GM12878 (cell line): ENCODE results near the gene PDE6B. TPM values are rescaled to one million over a fixed set of nuclear protein-coding genes. Genes with fewer than 3 reads are reported as not detected.

Experiments
- ATAC-seq: fragments of 200-7000 bp; cut with Tn5 transposase; 3 replicates; pipeline ENCODE4 v1.9.1; 2020; ENCODE audit warnings: mild to moderate bottlenecking, moderate library complexity
- BruUV-seq: library from RNA; stranded (reverse); fragments of 400-500 nt; replicated peaks from 2 replicates; lab custom pipeline; 2021; lab: Mats Ljungman, UMichigan
- CTCF ChIA-PET: fragments of 300-600 bp; sonication (Branson Sonifier 250); formaldehyde crosslinking; extraction: SDS; loops from one replicate; lab custom pipeline; 2021; ENCODE audit warnings: inconsistent platforms; lab: Yijun Ruan, JAX
- POLR2A ChIA-PET: fragments of 350-600 bp; formaldehyde crosslinking; extraction: SDS; loops from one replicate; lab custom pipeline; 2021; ENCODE audit warnings: inconsistent platforms; lab: Charles Lee
- RAD21 ChIA-PET: fragments of 300-600 bp; sonication (Branson Sonifier 250); formaldehyde crosslinking; loops from one replicate; lab custom pipeline; 2023; ENCODE audit warnings: antibody characterized with exemption; ENCODE audit not compliant: unreplicated experiment; lab: Charles Lee
- SMC1A ChIA-PET: fragments of 300-600 bp; sonication (Branson Sonifier 250); formaldehyde crosslinking; loops from one replicate; lab custom pipeline; 2023; ENCODE audit not compliant: unreplicated experiment, uncharacterized antibody; lab: Charles Lee
- DNase-seq: peaks from one replicate; pipeline ENCODE4 v3.0.0-alpha.2; 2011; ENCODE audit warnings: low read depth, low spot score
- FAIRE-seq: peaks from 3 replicates; lab custom pipeline; 2011; peaks lifted over from hg19 to GRCh38; lab: Jason Lieb, UNC
- H2AFZ ChIP-seq: 2 replicates; pipeline ENCODE4 v1.6.0; 2011; ENCODE audit warnings: low read depth, low read length, control low read depth; ENCODE audit not compliant: control insufficient read depth
- H3K27ac ChIP-seq: 2 replicates; pipeline ENCODE4 v1.5.1; 2011; ENCODE audit warnings: control low read depth; ENCODE audit not compliant: control insufficient read depth, insufficient read depth
- H3K27me3 ChIP-seq, 2 experiments: replicated peaks in 1 of 2; 2 replicates each; pipeline versions ENCODE4 v1.6.0 to v1.6.1; 2011; ENCODE audit warnings: low read length in 1 of 2; ENCODE audit not compliant: control insufficient read depth in 2 of 2, insufficient read depth in 2 of 2
- H3K36me3 ChIP-seq, 2 experiments: 2 replicates each; pipeline ENCODE4 v1.5.1; 2011; ENCODE audit warnings: low read length in 1 of 2; ENCODE audit not compliant: control insufficient read depth in 2 of 2, insufficient read depth in 2 of 2
- H3K4me1 ChIP-seq: 2 replicates; pipeline ENCODE4 v1.6.1; 2011; ENCODE audit warnings: mild to moderate bottlenecking, low read length, moderate library complexity, mixed read lengths; ENCODE audit not compliant: control insufficient read depth, insufficient read depth
- H3K4me2 ChIP-seq: 2 replicates; pipeline ENCODE4 v1.6.0; 2011; ENCODE audit warnings: control low read depth; ENCODE audit not compliant: control insufficient read depth, insufficient read depth
- H3K4me3 ChIP-seq: fragments of 200-600 bp; sonication (generic); 2 replicates; pipeline ENCODE4 v1.5.1; 2016
- H3K79me2 ChIP-seq: 2 replicates; pipeline ENCODE4 v1.6.0; 2011; ENCODE audit warnings: low read length; ENCODE audit not compliant: control insufficient read depth, insufficient read depth
- H3K9ac ChIP-seq: 2 replicates; pipeline ENCODE4 v1.8.0; 2011; ENCODE audit warnings: low read length, control low read depth, mixed read lengths; ENCODE audit not compliant: control insufficient read depth, insufficient read depth
- H3K9me3 ChIP-seq: replicated peaks from 3 replicates; pipeline ENCODE4 v1.5.1; 2011; ENCODE audit warnings: mild to moderate bottlenecking, low read length; ENCODE audit not compliant: control insufficient read depth, insufficient read depth
- H4K20me1 ChIP-seq: 2 replicates; pipeline ENCODE4 v1.6.0; 2011; ENCODE audit not compliant: control insufficient read depth, insufficient read depth
- BHLHE40 ChIP-seq, 2 experiments: fragments of 450-650 bp in 1 of 2; IDR thresholded peaks; 2 replicates each; pipeline ENCODE4 v1.6.1; 2011 to 2017; ENCODE audit warnings: low read depth in 2 of 2, borderline replicate concordance in 1 of 2, improper control_type of control experiment in 1 of 2, low read length in 1 of 2, mild to moderate bottlenecking in 1 of 2
- BRCA1 ChIP-seq: IDR thresholded peaks from 2 replicates; pipeline ENCODE4 v1.6.1; 2011; ENCODE audit warnings: low read depth, low read length, improper control_type of control experiment
- CHD1 ChIP-seq: IDR thresholded peaks from 2 replicates; pipeline ENCODE4 v1.6.1; 2012; ENCODE audit warnings: low read depth, low read length, improper control_type of control experiment
- ESRRA ChIP-seq: IDR thresholded peaks from 2 replicates; pipeline ENCODE4 v1.6.1; 2012; ENCODE audit warnings: mild to moderate bottlenecking, low read length, improper control_type of control experiment
- HCFC1 ChIP-seq: fragments of 150-350 bp; IDR thresholded peaks from 2 replicates; pipeline ENCODE4 v1.6.1; 2014; ENCODE audit warnings: low read length
- IKZF1 ChIP-seq: fragments of 450-650 bp; conservative IDR thresholded peaks from 2 replicates; pipeline ENCODE4 v1.6.1; 2017; ENCODE audit warnings: antibody characterized with exemption, mild to moderate bottlenecking
- NR2C1 ChIP-seq: fragments of 450-650 bp; IDR thresholded peaks from 2 replicates; pipeline ENCODE4 v1.6.1; 2017; ENCODE audit warnings: antibody characterized with exemption, mild to moderate bottlenecking, moderate library complexity
- POLR2AphosphoS2 ChIP-seq: IDR thresholded peaks from 2 replicates; pipeline ENCODE4 v1.6.1; 2011; ENCODE audit warnings: low read depth, mild to moderate bottlenecking, low read length, improper control_type of control experiment, moderate library complexity
- TBL1XR1 ChIP-seq: IDR thresholded peaks from 2 replicates; pipeline ENCODE4 v1.6.1; 2012; ENCODE audit warnings: low read depth, low read length, improper control_type of control experiment
- WGBS: methylation state at CpG from one replicate; pipeline ENCODE4 v1.1.6; 2016; ENCODE audit warnings: low lambda C conversion rate; ENCODE audit not compliant: insufficient replicate concordance, insufficient coverage; ENCODE audit errors: missing lambda C conversion rate; 5-methylcytosine and 5-hydroxymethylcytosine counted together
- in situ Hi-C: fragments of 300-500 bp; cut with MboI; formaldehyde crosslinking; loops from 9 replicates; pipeline ENCODE4 v1.14.3; 2018; ENCODE audit warnings: mixed read lengths
- intact Hi-C: fragments of 100-400 bp; cut with micrococcal nuclease; formaldehyde crosslinking; loops from one replicate; pipeline ENCODE4 v1.14.2; 2022; ENCODE audit not compliant: unreplicated experiment
- polyA plus RNA-seq, 11 experiments: library from polyadenylated mRNA; depleted of rRNA in 4 of 11; unstranded in 6 of 11; stranded (reverse) in 5 of 11; fragments of >200 nt; fragmentation: Nextera tagmentation in 4 of 11; fragmentation: Illumina TruSeq in 1 of 11; extraction: Ambion mirVana in 4 of 11; extraction: Trizol in 1 of 11; gene quantifications; 1 replicate in 1 of 11; 2 replicates in 10 of 11; pipeline versions ENCODE4 v1.2.1 to v1.2.3, GENCODE V29; 2011 to 2016; ENCODE audit warnings: inconsistent platforms in 2 of 11, missing spikeins in 2 of 11, low read depth in 1 of 11
- total RNA-seq, 4 experiments: library from RNA; depleted of rRNA in 3 of 4; stranded (reverse); fragments of >200 nt in 3 of 4; fragmentation: Illumina TruSeq in 1 of 4; extraction: Trizol in 1 of 4; gene quantifications; 2 replicates each; pipeline versions ENCODE4 v1.2.1 to v1.2.3, GENCODE V29; 2013 to 2021
- TF ChIP-seq, protein P1 (sequence below), 3 experiments: IDR thresholded peaks in 2 of 3; conservative IDR thresholded peaks in 1 of 3; 2 replicates each; pipeline ENCODE4 v1.5.1; 2011; ENCODE audit warnings: low read depth in 3 of 3, low read length in 3 of 3, mild to moderate bottlenecking in 3 of 3, control low read depth in 2 of 3, moderate library complexity in 2 of 3, inconsistent platforms in 1 of 3, mixed read lengths in 1 of 3; ENCODE audit not compliant: control insufficient read depth in 2 of 3, insufficient read depth in 1 of 3; ENCODE audit errors: extremely low read depth in 1 of 3
- TF ChIP-seq, protein P2 (sequence below): IDR thresholded peaks from 2 replicates; pipeline ENCODE4 v1.6.1; 2011; ENCODE audit warnings: borderline replicate concordance, low read depth, mild to moderate bottlenecking, moderate library complexity, mixed read lengths, low read length; ENCODE audit not compliant: insufficient read depth; ENCODE audit errors: extremely low read length
- TF ChIP-seq, protein P3 (sequence below): IDR thresholded peaks from 2 replicates; pipeline ENCODE4 v1.6.1; 2012; ENCODE audit warnings: improper control_type of control experiment, low read depth, low read length; ENCODE audit not compliant: insufficient replicate concordance

The PDE6B gene
- total and polyA plus RNA-seq, 10 of the 15 experiments (the other 5 are each of a cell fraction or from before 2014, with no cell fraction given): 2.6 to 6.4 (median 3.8) TPM

DNA sequence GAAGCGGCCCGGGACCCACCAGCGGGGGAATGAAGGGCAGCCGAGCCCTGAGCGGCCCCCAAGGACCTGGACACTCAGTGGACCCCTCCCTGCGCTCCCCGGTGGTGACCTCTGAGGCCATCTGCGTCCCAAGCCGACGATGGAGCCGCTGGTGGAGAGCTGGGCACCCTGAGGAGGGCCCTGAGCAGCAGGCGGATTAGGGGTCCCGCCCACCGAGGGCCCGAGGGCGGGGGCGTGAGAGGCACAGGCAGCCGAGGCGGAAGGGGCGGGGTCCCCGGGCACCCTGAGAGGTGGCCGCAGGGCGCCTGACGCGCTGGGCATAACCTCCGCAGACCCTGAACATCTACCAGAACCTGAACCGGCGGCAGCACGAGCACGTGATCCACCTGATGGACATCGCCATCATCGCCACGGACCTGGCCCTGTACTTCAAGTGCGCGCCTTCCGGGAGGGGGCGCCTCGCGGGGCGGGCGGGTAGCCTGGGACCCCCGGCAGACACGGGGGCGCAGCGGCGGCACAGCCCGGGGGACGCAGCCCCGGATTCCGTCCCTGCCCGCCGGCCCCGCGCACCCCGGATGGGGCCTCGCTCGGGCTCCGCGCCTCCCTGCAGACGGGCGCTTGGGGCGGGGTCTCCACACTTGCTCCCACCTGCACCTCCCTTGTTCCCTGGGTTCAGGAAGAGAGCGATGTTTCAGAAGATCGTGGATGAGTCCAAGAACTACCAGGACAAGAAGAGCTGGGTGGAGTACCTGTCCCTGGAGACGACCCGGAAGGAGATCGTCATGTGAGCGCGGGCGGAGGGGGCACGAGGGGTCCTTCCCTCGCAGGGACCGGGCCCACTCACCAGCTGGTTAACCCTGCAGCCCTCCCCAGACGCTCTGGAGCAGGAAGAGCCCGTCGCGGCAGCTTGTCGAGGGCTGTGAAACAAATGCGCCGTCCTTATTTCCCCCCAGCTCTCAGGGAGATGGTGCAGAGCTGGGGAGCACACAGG, 38.4 kb downstream of the PDE6B start:
- H3K27ac ChIP-seq: peak overlapping the region; percentile 73
- 5% methylated on average over 52 of the region's 80 CpGs for WGBS
- intact Hi-C loops: no loop called here
- FAIRE-seq: no peak
- H3K4me2 ChIP-seq: peak overlapping the region; percentile 49
- ChIA-PET CTCF (interaction anchor here (0.8 to 1.1 kb wide), 6 partner anchors 10 to 190 kb away, joined by 3 to 4 read pairs (median 4); partner anchors contain the start of genes ATP5ME and MYL5), SMC1A (interaction anchor here (0.9 to 1.3 kb wide), 2 partner anchors 60 to 115 kb away, joined by 3 to 4 read pairs; no protein-coding TSS in a partner anchor), POLR2A (interaction anchor here (0.6 to 1.8 kb wide), 3 partner anchors 9 to 18 kb away, joined by 6 to 9 read pairs (median 6); no protein-coding TSS in a partner anchor), RAD21 (interaction anchor here (1.0 to 1.4 kb wide), 2 partner anchors 12 to 56 kb away, joined by 3 to 5 read pairs; no protein-coding TSS in a partner anchor)
- ATAC-seq: peak; percentile 74
- no TSS peak for BruUV-seq
- H3K36me3 ChIP-seq: no peaks in the 10 kb centered on the region
- in situ Hi-C loops: no loop called here
- DNase-seq: no peak
- no peaks in the 10 kb centered on the region for H4K20me1 ChIP-seq
- peak overlapping the region; percentile 75 for H2AFZ ChIP-seq
- peak overlapping the region; percentile 79 for H3K4me3 ChIP-seq
- H3K9me3 ChIP-seq: no peaks in the 10 kb centered on the region; the same call in 2 of the 3 replicates
- peak overlapping the region; percentile 68 for H3K9ac ChIP-seq
- no peaks in the 10 kb centered on the region for H3K27me3 ChIP-seq
- H3K79me2 ChIP-seq: peaks cover 3% of the 10 kb centered on the region
- H3K4me1 ChIP-seq: no peaks in the 10 kb centered on the region
- TF ChIP-seq ESRRA (no peak), TBL1XR1 (no peak), BRCA1 (no peak), HCFC1 (no peak), POLR2AphosphoS2 (peak; percentile 47; the same call in 1 of the 2 replicates), IKZF1 (peak; percentile 46; the same call in 1 of the 2 replicates), NR2C1 (peak; percentile 96), BHLHE40 (IDR thresholded peaks at IDR 0.05; ENCODE audit: borderline replicate concordance in 1 of 2, low read depth in 2 of 2, low read length in 1 of 2) (peak; percentile 48 to 69; a peak in 3 of 4 replicates), CHD1 (no peak)
- TF ChIP-seq, protein P1, sequence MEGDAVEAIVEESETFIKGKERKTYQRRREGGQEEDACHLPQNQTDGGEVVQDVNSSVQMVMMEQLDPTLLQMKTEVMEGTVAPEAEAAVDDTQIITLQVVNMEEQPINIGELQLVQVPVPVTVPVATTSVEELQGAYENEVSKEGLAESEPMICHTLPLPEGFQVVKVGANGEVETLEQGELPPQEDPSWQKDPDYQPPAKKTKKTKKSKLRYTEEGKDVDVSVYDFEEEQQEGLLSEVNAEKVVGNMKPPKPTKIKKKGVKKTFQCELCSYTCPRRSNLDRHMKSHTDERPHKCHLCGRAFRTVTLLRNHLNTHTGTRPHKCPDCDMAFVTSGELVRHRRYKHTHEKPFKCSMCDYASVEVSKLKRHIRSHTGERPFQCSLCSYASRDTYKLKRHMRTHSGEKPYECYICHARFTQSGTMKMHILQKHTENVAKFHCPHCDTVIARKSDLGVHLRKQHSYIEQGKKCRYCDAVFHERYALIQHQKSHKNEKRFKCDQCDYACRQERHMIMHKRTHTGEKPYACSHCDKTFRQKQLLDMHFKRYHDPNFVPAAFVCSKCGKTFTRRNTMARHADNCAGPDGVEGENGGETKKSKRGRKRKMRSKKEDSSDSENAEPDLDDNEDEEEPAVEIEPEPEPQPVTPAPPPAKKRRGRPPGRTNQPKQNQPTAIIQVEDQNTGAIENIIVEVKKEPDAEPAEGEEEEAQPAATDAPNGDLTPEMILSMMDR (IDR thresholded peaks at IDR 0.05 in 2 of 3, conservative IDR thresholded peaks at IDR 0.05 in 1 of 3; ENCODE audit: control insufficient read depth in 2 of 3, extremely low read depth in 1 of 3, insufficient read depth in 1 of 3, low read depth in 3 of 3, low read length in 3 of 3): peak in 2 of 3 experiments; percentile 5 to 7; a peak in 2 of 6 replicates
- TF ChIP-seq, protein P2, sequence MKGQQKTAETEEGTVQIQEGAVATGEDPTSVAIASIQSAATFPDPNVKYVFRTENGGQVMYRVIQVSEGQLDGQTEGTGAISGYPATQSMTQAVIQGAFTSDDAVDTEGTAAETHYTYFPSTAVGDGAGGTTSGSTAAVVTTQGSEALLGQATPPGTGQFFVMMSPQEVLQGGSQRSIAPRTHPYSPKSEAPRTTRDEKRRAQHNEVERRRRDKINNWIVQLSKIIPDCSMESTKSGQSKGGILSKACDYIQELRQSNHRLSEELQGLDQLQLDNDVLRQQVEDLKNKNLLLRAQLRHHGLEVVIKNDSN: peak; percentile 68
- TF ChIP-seq, protein P3, sequence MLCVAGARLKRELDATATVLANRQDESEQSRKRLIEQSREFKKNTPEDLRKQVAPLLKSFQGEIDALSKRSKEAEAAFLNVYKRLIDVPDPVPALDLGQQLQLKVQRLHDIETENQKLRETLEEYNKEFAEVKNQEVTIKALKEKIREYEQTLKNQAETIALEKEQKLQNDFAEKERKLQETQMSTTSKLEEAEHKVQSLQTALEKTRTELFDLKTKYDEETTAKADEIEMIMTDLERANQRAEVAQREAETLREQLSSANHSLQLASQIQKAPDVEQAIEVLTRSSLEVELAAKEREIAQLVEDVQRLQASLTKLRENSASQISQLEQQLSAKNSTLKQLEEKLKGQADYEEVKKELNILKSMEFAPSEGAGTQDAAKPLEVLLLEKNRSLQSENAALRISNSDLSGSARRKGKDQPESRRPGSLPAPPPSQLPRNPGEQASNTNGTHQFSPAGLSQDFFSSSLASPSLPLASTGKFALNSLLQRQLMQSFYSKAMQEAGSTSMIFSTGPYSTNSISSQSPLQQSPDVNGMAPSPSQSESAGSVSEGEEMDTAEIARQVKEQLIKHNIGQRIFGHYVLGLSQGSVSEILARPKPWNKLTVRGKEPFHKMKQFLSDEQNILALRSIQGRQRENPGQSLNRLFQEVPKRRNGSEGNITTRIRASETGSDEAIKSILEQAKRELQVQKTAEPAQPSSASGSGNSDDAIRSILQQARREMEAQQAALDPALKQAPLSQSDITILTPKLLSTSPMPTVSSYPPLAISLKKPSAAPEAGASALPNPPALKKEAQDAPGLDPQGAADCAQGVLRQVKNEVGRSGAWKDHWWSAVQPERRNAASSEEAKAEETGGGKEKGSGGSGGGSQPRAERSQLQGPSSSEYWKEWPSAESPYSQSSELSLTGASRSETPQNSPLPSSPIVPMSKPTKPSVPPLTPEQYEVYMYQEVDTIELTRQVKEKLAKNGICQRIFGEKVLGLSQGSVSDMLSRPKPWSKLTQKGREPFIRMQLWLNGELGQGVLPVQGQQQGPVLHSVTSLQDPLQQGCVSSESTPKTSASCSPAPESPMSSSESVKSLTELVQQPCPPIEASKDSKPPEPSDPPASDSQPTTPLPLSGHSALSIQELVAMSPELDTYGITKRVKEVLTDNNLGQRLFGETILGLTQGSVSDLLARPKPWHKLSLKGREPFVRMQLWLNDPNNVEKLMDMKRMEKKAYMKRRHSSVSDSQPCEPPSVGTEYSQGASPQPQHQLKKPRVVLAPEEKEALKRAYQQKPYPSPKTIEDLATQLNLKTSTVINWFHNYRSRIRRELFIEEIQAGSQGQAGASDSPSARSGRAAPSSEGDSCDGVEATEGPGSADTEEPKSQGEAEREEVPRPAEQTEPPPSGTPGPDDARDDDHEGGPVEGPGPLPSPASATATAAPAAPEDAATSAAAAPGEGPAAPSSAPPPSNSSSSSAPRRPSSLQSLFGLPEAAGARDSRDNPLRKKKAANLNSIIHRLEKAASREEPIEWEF: no peak
